ENCODE results near the gene RGS10.

GRCh38 chr10:119539359-119539825 is 3.1 kb downstream of the RGS10 start:
- TF ChIP-seq CTCF (IDR thresholded peaks at IDR 0.05) (no peak), POLR2A (IDR thresholded peaks at IDR 0.05) (no peak)
